Ishikawa (cell line): Measurements from ENCODE around the gene MT1X.

Experiments
- CEBPB ChIP-seq: IDR thresholded peaks from 2 replicates; pipeline ENCODE4 v1.6.1; 2012
- CREB1 ChIP-seq: IDR thresholded peaks from 2 replicates; pipeline ENCODE4 v1.6.1; 2012; ENCODE audit warnings: low read depth
- EP300 ChIP-seq: IDR thresholded peaks from 2 replicates; pipeline ENCODE4 v1.6.1; 2012; ENCODE audit warnings: borderline replicate concordance
- FOXM1 ChIP-seq: IDR thresholded peaks from 2 replicates; pipeline ENCODE4 v1.6.1; 2012; ENCODE audit warnings: low read depth, borderline replicate concordance
- MAX ChIP-seq: IDR thresholded peaks from 2 replicates; pipeline ENCODE4 v1.6.1; 2012
- NFIC ChIP-seq: IDR thresholded peaks from 2 replicates; pipeline ENCODE4 v1.6.1; 2012
- RAD21 ChIP-seq: IDR thresholded peaks from 2 replicates; pipeline ENCODE4 v1.6.1; 2012; ENCODE audit warnings: low read depth
- TAF1 ChIP-seq: IDR thresholded peaks from 2 replicates; pipeline ENCODE4 v1.6.1; 2012; ENCODE audit warnings: low read depth, mild to moderate bottlenecking
- TCF12 ChIP-seq: IDR thresholded peaks from 2 replicates; pipeline ENCODE4 v1.6.1; 2012; ENCODE audit warnings: low read depth
- TEAD4 ChIP-seq: IDR thresholded peaks from 2 replicates; pipeline ENCODE4 v1.6.1; 2012
- USF1 ChIP-seq: IDR thresholded peaks from 2 replicates; pipeline ENCODE4 v1.6.1; 2012
- YY1 ChIP-seq: IDR thresholded peaks from 2 replicates; pipeline ENCODE4 v1.6.1; 2012; ENCODE audit warnings: low read depth
- ZBTB7A ChIP-seq: IDR thresholded peaks from 2 replicates; pipeline ENCODE4 v1.6.1; 2012; ENCODE audit warnings: low read depth
- TF ChIP-seq, protein P1 (sequence below): IDR thresholded peaks from 2 replicates; pipeline ENCODE4 v1.6.1; 2012; ENCODE audit warnings: low read depth, mild to moderate bottlenecking

The MT1X gene

GRCh38 chr16:56639045-56639444 is 43.2 kb upstream of the MT1X start:
- TF ChIP-seq TCF12: no peak
- TF ChIP-seq, protein P1, sequence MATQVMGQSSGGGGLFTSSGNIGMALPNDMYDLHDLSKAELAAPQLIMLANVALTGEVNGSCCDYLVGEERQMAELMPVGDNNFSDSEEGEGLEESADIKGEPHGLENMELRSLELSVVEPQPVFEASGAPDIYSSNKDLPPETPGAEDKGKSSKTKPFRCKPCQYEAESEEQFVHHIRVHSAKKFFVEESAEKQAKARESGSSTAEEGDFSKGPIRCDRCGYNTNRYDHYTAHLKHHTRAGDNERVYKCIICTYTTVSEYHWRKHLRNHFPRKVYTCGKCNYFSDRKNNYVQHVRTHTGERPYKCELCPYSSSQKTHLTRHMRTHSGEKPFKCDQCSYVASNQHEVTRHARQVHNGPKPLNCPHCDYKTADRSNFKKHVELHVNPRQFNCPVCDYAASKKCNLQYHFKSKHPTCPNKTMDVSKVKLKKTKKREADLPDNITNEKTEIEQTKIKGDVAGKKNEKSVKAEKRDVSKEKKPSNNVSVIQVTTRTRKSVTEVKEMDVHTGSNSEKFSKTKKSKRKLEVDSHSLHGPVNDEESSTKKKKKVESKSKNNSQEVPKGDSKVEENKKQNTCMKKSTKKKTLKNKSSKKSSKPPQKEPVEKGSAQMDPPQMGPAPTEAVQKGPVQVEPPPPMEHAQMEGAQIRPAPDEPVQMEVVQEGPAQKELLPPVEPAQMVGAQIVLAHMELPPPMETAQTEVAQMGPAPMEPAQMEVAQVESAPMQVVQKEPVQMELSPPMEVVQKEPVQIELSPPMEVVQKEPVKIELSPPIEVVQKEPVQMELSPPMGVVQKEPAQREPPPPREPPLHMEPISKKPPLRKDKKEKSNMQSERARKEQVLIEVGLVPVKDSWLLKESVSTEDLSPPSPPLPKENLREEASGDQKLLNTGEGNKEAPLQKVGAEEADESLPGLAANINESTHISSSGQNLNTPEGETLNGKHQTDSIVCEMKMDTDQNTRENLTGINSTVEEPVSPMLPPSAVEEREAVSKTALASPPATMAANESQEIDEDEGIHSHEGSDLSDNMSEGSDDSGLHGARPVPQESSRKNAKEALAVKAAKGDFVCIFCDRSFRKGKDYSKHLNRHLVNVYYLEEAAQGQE: no peak
- no peak for TF ChIP-seq ZBTB7A
- no peak for TF ChIP-seq FOXM1
- TF ChIP-seq YY1: no peak

DNA sequence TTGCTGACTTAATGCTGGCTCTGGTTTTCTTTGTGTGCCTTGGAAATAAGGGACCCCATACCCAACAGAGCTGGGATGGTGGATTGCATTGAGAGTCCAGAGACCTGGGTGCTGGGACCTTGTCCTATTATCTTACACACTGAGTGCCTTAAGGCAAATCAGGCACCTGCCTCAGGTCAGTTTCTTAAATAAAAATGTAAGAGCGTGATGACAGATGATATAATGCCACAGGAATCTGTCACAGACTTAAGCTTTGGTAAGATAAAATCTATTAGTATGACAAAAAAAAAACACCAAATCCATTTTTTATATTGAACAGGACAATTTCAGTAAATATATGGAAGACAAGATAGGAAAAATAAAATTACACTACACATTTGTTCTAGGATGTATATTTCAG is 42.2 kb upstream of the MT1X start:
- TF ChIP-seq TEAD4 (no peak), EP300 (no peak), NFIC (no peak), YY1 (no peak), TAF1 (no peak), RAD21 (no peak), ZBTB7A (no peak), CREB1 (no peak), CEBPB (no peak), MAX (no peak), FOXM1 (no peak), USF1 (no peak)
- TF ChIP-seq, protein P1: no peak

GRCh38 chr16:56641166-56641565 is 41.1 kb upstream of the MT1X start:
- TF ChIP-seq, protein P1: no peak
- TF ChIP-seq TAF1: no peak
- no peak for TF ChIP-seq MAX
- TF ChIP-seq RAD21: no peak
- TF ChIP-seq TCF12: no peak
- TF ChIP-seq CREB1: no peak
- no peak for TF ChIP-seq EP300
- no peak for TF ChIP-seq FOXM1
- TF ChIP-seq NFIC: no peak
- no peak for TF ChIP-seq USF1
- no peak for TF ChIP-seq TEAD4

- no peak for TF ChIP-seq YY1
- peak; percentile 52; the same call in 1 of the 2 replicates for TF ChIP-seq ZBTB7A
- TF ChIP-seq USF1: 0 out of 2 replicates have a peak, but pooled peaks have one; percentile 5
- peak; percentile 60 for TF ChIP-seq RAD21
- no peak for TF ChIP-seq EP300
Observed at GRCh38 chr16:56643080-56643778, 39.0 kb upstream of the MT1X start.
